ENCODE results near the gene RAB17. TPM values are rescaled to one million over a fixed set of nuclear protein-coding genes. Genes with fewer than 3 reads are reported as not detected.
A peak's percentile ranks its signal among the peaks of the same experiment; 100 is the strongest.
"Not testable (repeated sequence)": the region's sequence is repeated elsewhere in the genome, so short reads cannot be mapped to it uniquely, and the experiment has no call there.

RAB17 gene
- total RNA-seq, 1 donor = 0.43 TPM

DNA sequence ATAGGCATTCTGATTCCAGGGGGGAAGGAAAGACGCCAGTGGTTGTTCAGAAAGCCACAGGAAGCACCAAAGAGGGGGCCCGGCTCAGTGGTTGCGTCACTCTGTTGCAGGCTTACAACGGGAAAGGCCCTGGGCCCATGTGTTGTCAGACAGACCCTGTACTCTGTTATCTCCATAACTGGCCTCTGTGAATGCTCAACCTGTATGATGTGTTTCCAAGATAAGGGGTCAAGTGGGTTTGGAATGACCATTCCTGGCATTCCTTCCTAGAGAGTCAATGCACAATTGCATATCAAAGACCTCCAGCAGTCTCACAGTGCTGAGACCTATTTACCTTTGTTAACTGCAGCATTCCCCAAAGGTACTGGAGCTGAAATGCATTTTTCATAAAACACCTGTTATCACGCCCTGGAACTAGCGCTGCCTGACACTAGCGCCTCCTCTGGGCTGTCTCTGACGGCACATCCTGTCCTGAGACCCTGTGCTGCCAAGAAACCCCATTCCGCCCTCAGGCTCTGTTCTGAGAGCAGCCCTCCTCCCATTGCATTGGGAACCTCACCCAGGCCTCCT is 23.7 kb upstream of the RAB17 start:
- TF ChIP-seq, protein P1, sequence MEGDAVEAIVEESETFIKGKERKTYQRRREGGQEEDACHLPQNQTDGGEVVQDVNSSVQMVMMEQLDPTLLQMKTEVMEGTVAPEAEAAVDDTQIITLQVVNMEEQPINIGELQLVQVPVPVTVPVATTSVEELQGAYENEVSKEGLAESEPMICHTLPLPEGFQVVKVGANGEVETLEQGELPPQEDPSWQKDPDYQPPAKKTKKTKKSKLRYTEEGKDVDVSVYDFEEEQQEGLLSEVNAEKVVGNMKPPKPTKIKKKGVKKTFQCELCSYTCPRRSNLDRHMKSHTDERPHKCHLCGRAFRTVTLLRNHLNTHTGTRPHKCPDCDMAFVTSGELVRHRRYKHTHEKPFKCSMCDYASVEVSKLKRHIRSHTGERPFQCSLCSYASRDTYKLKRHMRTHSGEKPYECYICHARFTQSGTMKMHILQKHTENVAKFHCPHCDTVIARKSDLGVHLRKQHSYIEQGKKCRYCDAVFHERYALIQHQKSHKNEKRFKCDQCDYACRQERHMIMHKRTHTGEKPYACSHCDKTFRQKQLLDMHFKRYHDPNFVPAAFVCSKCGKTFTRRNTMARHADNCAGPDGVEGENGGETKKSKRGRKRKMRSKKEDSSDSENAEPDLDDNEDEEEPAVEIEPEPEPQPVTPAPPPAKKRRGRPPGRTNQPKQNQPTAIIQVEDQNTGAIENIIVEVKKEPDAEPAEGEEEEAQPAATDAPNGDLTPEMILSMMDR (IDR thresholded peaks at IDR 0.05; ENCODE audit: insufficient read depth, low read depth, low read length) = no peak

DNA sequence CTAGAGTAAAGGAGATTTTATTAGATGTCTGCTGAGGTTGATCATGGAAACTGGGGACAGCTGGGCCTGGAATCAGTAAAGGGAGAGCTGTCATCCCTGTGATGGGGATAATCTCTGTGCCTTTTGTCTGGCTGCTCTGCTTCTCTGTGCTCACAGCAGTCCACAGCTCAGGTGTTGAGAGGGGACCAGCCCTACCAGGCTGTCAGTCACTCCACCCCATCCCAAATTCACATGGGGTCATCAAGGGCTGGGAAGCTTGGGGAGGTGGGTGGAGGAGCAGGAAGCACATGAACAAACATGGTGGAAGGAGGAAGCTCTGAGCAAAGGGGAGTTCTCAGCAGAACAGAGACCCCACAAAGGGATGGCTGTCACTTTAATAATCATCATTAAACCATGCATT is 23.1 kb upstream of the RAB17 start:
- TF ChIP-seq, protein P1 (IDR thresholded peaks at IDR 0.05; ENCODE audit: insufficient read depth, low read depth, low read length) = no peak

More for the DNA sequence above, 23.7 kb upstream of the RAB17 start:
- H3K4me3 ChIP-seq (ENCODE audit: low read depth, low read length) = no peak overlapping the region
- peak; percentile 70 for DNase-seq (ENCODE audit: low read depth)

DNA sequence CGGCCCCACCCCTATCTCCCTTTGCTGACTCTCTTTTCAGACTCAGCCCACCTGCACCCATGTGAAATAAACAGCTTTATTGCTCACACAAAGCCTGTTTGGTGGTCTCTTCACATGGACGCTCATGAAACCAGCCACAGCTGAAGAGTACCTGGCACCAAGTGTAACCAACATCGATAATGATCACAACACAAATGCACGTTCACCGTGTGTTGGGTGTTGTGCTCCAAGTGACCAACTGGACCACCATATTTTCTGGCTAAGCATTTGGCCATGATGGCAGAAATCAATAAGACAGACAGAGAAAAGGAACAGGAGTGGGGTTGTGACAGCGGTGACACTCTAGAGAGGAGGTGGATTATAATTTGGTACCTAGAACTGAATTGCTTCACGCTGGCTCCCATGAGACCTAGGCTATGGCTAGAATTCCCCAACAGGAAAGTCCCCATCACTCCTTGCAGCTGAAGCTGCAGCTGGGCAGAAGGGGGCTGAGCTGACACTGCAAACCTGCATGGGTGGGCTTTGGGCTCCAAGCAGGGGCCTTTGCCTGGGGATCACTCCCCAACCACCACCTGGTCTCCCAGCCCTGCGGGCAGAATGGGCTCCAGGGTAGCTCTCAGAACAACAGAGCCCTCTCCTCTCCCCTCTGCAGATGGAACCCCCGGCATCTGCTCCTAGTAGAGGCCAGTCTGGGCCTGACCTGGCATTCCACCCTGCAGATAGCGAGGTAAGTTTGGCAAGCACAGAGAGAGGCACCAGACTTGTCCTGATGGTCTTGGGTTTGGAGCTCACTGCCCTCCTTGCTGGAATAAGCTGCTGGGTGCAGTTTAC is 22.2 kb upstream of the RAB17 start:
- H3K4me3 ChIP-seq (ENCODE audit: low read depth, low read length) = no peak overlapping the region
- DNase-seq (ENCODE audit: low read depth) = no peak
- TF ChIP-seq, protein P1 (IDR thresholded peaks at IDR 0.05; ENCODE audit: insufficient read depth, low read depth, low read length) = no peak

More for the DNA sequence above, 23.1 kb upstream of the RAB17 start:
- no peak for DNase-seq (ENCODE audit: low read depth)
- H3K4me3 ChIP-seq (ENCODE audit: low read depth, low read length) = no peak overlapping the region

DNA sequence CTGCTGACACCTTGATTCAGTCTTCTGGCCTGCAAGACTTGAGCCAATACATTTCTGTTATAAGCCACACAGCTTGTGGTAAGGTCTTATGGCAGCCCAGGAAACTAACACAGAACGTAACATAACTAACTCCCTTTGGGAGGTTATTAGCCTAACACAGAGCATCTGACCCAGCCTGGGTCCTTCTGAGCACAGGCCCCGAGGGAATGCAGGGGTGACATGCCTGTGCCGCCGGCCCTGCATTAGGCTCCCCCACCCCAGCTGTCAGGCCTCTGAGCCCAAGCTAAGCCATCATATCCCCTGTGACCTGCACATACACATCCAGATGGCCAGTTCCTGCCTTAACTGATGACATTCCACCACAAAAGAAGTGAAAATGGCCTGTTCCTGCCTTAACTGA is 16.0 kb upstream of the RAB17 start:
- not testable (repeated sequence) for DNase-seq (ENCODE audit: low read depth)

DNA sequence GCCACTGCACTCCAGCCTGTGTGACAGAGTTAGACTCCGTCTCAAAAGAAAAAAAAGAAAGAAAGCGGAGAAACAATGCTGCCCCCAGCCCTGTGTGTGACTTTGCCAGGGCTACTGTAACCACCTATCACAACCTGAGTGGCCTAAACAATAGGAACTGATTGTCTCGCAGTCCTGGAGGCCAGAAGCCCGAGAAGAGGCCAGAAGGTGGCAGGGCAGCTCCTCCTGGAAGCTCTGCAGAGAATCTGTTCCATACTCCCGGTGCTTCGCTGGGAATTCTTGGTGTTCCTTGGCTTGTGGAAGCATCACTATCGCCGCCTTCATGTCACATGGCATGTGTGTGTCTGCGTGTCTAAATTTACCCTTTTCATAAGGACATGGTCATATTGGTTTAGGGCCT is 14.4 kb upstream of the RAB17 start:
- DNase-seq (ENCODE audit: low read depth) = peak; percentile 37
- TF ChIP-seq, protein P1 (IDR thresholded peaks at IDR 0.05; ENCODE audit: insufficient read depth, low read depth, low read length) = peak; percentile 42

More for the DNA sequence above, 16.0 kb upstream of the RAB17 start:
- H3K4me3 ChIP-seq (ENCODE audit: low read depth, low read length) = not testable (repeated sequence)

DNA sequence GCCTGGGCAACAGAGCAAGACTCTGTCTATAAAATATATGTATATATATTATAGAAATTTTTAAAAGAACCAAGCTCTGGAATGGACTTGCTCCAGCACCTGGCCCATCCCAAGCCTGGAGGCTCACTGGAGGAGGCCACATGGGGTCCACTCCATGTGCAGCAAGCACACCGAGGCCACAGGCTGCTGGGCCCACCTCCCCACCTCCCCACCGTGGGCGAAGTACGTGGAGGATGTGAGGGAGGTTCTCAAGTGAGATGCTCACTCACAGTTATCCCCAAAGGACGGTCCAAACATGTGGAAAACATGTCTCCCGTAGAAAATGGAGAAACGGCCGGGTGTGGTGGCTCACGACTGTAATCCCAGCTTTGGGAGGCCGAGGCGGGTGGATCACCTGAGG is 13.9 kb upstream of the RAB17 start:
- H3K4me3 ChIP-seq (ENCODE audit: low read depth, low read length) = no peak overlapping the region
- no peak for DNase-seq (ENCODE audit: low read depth)
- TF ChIP-seq, protein P1 (IDR thresholded peaks at IDR 0.05; ENCODE audit: insufficient read depth, low read depth, low read length) = no peak

More for the DNA sequence above, 14.4 kb upstream of the RAB17 start:
- no peak overlapping the region for H3K4me3 ChIP-seq (ENCODE audit: low read depth, low read length)

DNA sequence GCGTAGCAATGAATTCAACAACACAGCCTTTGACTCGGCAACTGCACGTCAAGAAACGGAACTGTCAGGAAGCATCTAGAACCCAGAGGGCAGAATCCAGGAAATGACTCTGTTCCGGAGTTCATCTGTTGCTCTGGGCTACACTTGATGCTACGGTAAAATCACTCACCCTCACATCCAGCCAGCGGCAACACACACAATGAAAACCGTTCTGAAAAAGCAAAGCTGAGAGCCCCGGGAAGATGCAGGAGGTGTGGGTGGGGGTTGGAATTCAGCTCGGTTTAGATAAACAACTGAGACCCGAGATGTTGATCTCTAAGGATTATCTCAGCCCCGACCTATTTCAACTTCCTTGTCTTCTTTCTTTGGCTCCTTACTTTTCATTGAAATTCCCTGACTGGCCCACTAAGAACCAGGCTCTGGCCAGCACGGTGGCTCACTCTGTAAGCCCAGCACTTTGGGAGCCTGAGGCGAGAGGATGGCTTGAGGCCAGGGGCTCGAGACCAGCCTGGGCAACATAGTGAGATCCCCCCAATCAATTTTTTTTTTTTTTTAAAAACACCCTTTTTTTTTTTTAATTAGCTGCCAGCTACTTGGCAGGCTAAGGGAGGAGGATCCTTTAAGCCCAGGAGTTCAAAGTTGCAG is 13.3 kb upstream of the RAB17 start:
- H3K4me3 ChIP-seq (ENCODE audit: low read depth, low read length) = no peak overlapping the region
- TF ChIP-seq, protein P1 (IDR thresholded peaks at IDR 0.05; ENCODE audit: insufficient read depth, low read depth, low read length) = no peak
- peak; percentile 44 for DNase-seq (ENCODE audit: low read depth)
